ENCODE data around the gene RPTOR.

GRCh38 chr17:80935526-80935925, 390.9 kb downstream of the RPTOR start:
- no peak for TF ChIP-seq EZH2 (IDR thresholded peaks at IDR 0.05)
- TF ChIP-seq POLR2AphosphoS5 (IDR thresholded peaks at IDR 0.05; ENCODE audit: borderline replicate concordance, low read depth, low read length) = no peak
- no peak for TF ChIP-seq FOXP2 (optimal IDR thresholded peaks at IDR 0.05; ENCODE audit: control extremely low read depth, extremely low read length, insufficient read depth)
